OCI-LY1 (cell line): Measurements from ENCODE around the gene GGT5.
A peak's percentile ranks its signal among the peaks of the same experiment; 100 is the strongest.
"Not testable (repeated sequence)": the region's sequence is repeated elsewhere in the genome, so short reads cannot be mapped to it uniquely, and the experiment has no call there.

Experiments used
- H2AFZ ChIP-seq: fragments of 200-600 bp; sonication (generic), shearing (Covaris generic); 2 replicates; pipeline ENCODE4 v1.6.0; 2014; ENCODE audit warnings: antibody characterized with exemption, mild to moderate bottlenecking, low read length
- H3F3A ChIP-seq: fragments of 200-600 bp; sonication (generic), shearing (Covaris generic); 2 replicates; pipeline ENCODE4 v1.6.0; 2014; ENCODE audit warnings: mild to moderate bottlenecking, antibody characterized with exemption, low read length, moderate library complexity; ENCODE audit not compliant: insufficient read depth
- H3K27ac ChIP-seq: fragments of 200-600 bp; sonication (generic); 2 replicates; pipeline ENCODE4 v1.5.1; 2014; ENCODE audit warnings: low read length, mixed run types, mild to moderate bottlenecking, low read depth; ENCODE audit not compliant: poor library complexity, severe bottlenecking
- H3K27me3 ChIP-seq: fragments of 200-600 bp; sonication (generic); 2 replicates; pipeline ENCODE4 v1.6.0; 2014; ENCODE audit warnings: antibody characterized with exemption, mild to moderate bottlenecking, low read length, moderate library complexity; ENCODE audit not compliant: insufficient read depth
- H3K36me3 ChIP-seq: fragments of 200-600 bp; sonication (generic); 2 replicates; pipeline ENCODE4 v1.6.1; 2014; ENCODE audit warnings: mild to moderate bottlenecking, antibody characterized with exemption, low read length, moderate library complexity, mixed read lengths; ENCODE audit not compliant: insufficient read depth
- H3K4me1 ChIP-seq: fragments of 200-600 bp; sonication (generic); 2 replicates; pipeline ENCODE4 v1.5.1; 2014; ENCODE audit warnings: mild to moderate bottlenecking, low read length, moderate library complexity; ENCODE audit not compliant: insufficient read depth, severe bottlenecking
- H3K4me2 ChIP-seq: fragments of 200-600 bp; sonication (generic), shearing (Covaris generic); 2 replicates; pipeline ENCODE4 v1.6.1; 2014; ENCODE audit warnings: low read length
- H3K4me3 ChIP-seq: fragments of 200-600 bp; sonication (generic); 2 replicates; pipeline ENCODE4 v1.5.1; 2014; ENCODE audit warnings: low read length, low read depth, mild to moderate bottlenecking, mixed read lengths; ENCODE audit not compliant: poor library complexity, severe bottlenecking
- H3K79me2 ChIP-seq: fragments of 200-600 bp; shearing (Covaris generic); 2 replicates; pipeline ENCODE4 v1.6.1; 2016; ENCODE audit warnings: mixed run types, low read length, mixed read lengths; ENCODE audit not compliant: insufficient read depth
- H3K9ac ChIP-seq: fragments of 200-600 bp; sonication (generic), shearing (Covaris generic); 2 replicates; pipeline ENCODE4 v1.6.1; 2014; ENCODE audit warnings: mild to moderate bottlenecking, low read length, mixed read lengths
- H3K9me2 ChIP-seq: fragments of 200-600 bp; sonication (generic), shearing (Covaris generic); 2 replicates; pipeline ENCODE4 v1.6.1; 2014; ENCODE audit warnings: low read depth, mild to moderate bottlenecking, low read length, mixed read lengths
- H3K9me3 ChIP-seq: fragments of 200-600 bp; shearing (Covaris generic); 2 replicates; pipeline ENCODE4 v1.6.1; 2014; ENCODE audit warnings: low read length, mixed read lengths
- H4K20me1 ChIP-seq: fragments of 200-600 bp; sonication (generic), shearing (Covaris generic); 2 replicates; pipeline ENCODE4 v1.6.0; 2016; ENCODE audit warnings: mild to moderate bottlenecking, low read length; ENCODE audit not compliant: insufficient read depth
- CTCF ChIP-seq: fragments of 200-600 bp; sonication (generic), shearing (Covaris generic); IDR thresholded peaks from 2 replicates; pipeline ENCODE4 v1.5.1; 2017; ENCODE audit warnings: mild to moderate bottlenecking, antibody characterized with exemption, low read length, moderate library complexity, mixed read lengths

The GGT5 gene

GRCh38 chr22:24262185-24262749 lies 17.4 kb upstream of the GGT5 start:
- not testable (repeated sequence) for H3K4me3 ChIP-seq, H3K4me2 ChIP-seq, H3K9me2 ChIP-seq, H3F3A ChIP-seq, H3K27ac ChIP-seq, H3K9me3 ChIP-seq, H3K27me3 ChIP-seq, H3K79me2 ChIP-seq, H3K9ac ChIP-seq, H2AFZ ChIP-seq, H3K36me3 ChIP-seq, H4K20me1 ChIP-seq
- peaks cover 10% of the 10 kb centered on the region for H3K4me1 ChIP-seq

GRCh38 chr22:24259459-24259858 lies 14.6 kb upstream of the GGT5 start:
- not testable (repeated sequence) for H3K4me1 ChIP-seq, H3K4me3 ChIP-seq

GRCh38 chr22:24256736-24257135 lies 11.9 kb upstream of the GGT5 start:
- H2AFZ ChIP-seq, H3K9me3 ChIP-seq, H3K27me3 ChIP-seq, H4K20me1 ChIP-seq, H3K4me2 ChIP-seq, H3K27ac ChIP-seq, H3K4me1 ChIP-seq, H3K79me2 ChIP-seq, H3K9ac ChIP-seq, H3K9me2 ChIP-seq, H3K36me3 ChIP-seq, H3K4me3 ChIP-seq, H3F3A ChIP-seq: not testable (repeated sequence)

More at GRCh38 chr22:24259459-24259858, 14.6 kb upstream of the GGT5 start:
- not testable (repeated sequence) for H3F3A ChIP-seq, H3K9me2 ChIP-seq, H4K20me1 ChIP-seq, H3K9me3 ChIP-seq, H3K36me3 ChIP-seq, H3K9ac ChIP-seq, H3K79me2 ChIP-seq, H2AFZ ChIP-seq, H3K4me2 ChIP-seq, H3K27ac ChIP-seq, H3K27me3 ChIP-seq
- TF ChIP-seq CTCF: peak; percentile 31; the same call in 1 of the 2 replicates

- H3K4me1 ChIP-seq, H3K9me3 ChIP-seq, H3K27ac ChIP-seq, H3K9me2 ChIP-seq, H3K36me3 ChIP-seq, H3K9ac ChIP-seq, H4K20me1 ChIP-seq, H3K4me2 ChIP-seq, H2AFZ ChIP-seq, H3K4me3 ChIP-seq, H3K27me3 ChIP-seq, H3F3A ChIP-seq, H3K79me2 ChIP-seq: not testable (repeated sequence)
Measured at GRCh38 chr22:24256136-24256535, 11.3 kb upstream of the GGT5 start.

- H3K27me3 ChIP-seq, H4K20me1 ChIP-seq, H3K27ac ChIP-seq, H3K9me3 ChIP-seq, H3K79me2 ChIP-seq, H3K4me3 ChIP-seq, H3K9me2 ChIP-seq, H3K36me3 ChIP-seq, H3K9ac ChIP-seq, H3F3A ChIP-seq, H3K4me2 ChIP-seq, H2AFZ ChIP-seq, H3K4me1 ChIP-seq: not testable (repeated sequence)
Measured at GRCh38 chr22:24253126-24253525, 8.2 kb upstream of the GGT5 start.

GRCh38 chr22:24251286-24251685 lies 6.4 kb upstream of the GGT5 start:
- not testable (repeated sequence) for H3K4me2 ChIP-seq, H2AFZ ChIP-seq, H3F3A ChIP-seq, H3K9ac ChIP-seq, H3K27me3 ChIP-seq, H3K27ac ChIP-seq, H3K9me2 ChIP-seq, H3K4me1 ChIP-seq, H3K4me3 ChIP-seq, H3K36me3 ChIP-seq, H3K9me3 ChIP-seq, H3K79me2 ChIP-seq, H4K20me1 ChIP-seq

GRCh38 chr22:24249413-24249812 lies 4.5 kb upstream of the GGT5 start:
- H3K4me2 ChIP-seq, H3K27me3 ChIP-seq, H3K36me3 ChIP-seq, H4K20me1 ChIP-seq, H3K27ac ChIP-seq, H3K9ac ChIP-seq, H3K9me2 ChIP-seq, H3K4me3 ChIP-seq, H3K9me3 ChIP-seq, H3K4me1 ChIP-seq, H2AFZ ChIP-seq, H3K79me2 ChIP-seq, H3F3A ChIP-seq: not testable (repeated sequence)
